G401.6 (cell line): ENCODE data around the gene ZNG1A.
"Not testable (repeated sequence)": the region's sequence is repeated elsewhere in the genome, so short reads cannot be mapped to it uniquely, and the experiment has no call there.

Experiments
- FAIRE-seq: peaks from 2 replicates; lab custom pipeline; 2012; peaks lifted over from hg19 to GRCh38; lab: Jason Lieb, UNC

ZNG1A gene

DNA sequence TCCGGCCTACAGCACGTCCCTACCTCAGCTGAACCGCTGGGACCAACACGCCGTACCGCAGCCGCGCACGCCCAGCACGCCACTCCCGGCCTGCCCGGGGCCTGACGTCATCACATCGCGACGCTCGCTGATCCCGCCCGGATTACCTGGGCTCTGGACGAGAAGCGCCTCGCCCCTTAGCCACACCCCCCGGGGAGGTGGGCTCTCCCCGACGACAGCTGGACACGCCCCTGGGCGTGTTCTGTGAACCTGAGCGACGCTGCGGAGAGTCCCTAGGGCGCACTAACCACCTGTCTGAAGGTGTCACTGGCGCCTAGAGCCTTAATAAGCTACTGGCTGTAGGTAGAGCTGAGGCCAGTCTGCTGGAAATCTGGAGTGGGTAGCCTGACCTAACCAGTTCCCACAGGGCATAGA, at the start of gene ZNG1A:
Gene ZNG1A, minus strand, starts transcription at position 87 of the 414 bp plus-strand sequence. CDS start 87 bp downstream, outside the sequence.
- not testable (repeated sequence) for FAIRE-seq

DNA sequence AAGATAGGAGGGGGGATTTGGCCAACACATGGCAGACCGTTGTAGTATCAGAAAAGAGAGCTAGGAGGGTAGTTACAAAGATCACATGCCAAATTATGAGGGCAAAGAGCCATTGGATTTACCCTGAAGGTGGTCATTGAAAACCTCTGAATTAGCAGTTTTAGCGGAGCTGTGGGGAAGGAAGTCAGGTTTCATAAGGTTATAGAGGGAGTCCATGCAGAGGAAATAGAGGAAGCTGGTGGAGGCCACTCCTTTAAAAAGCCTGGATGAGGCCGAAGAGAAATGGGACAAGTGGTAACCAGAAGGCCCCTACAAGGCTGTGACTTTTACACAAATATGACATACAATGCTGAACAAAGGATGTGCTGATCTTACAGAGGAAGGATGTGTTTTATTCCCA, 49.0 kb upstream of the ZNG1A start:
- no peak for FAIRE-seq

DNA sequence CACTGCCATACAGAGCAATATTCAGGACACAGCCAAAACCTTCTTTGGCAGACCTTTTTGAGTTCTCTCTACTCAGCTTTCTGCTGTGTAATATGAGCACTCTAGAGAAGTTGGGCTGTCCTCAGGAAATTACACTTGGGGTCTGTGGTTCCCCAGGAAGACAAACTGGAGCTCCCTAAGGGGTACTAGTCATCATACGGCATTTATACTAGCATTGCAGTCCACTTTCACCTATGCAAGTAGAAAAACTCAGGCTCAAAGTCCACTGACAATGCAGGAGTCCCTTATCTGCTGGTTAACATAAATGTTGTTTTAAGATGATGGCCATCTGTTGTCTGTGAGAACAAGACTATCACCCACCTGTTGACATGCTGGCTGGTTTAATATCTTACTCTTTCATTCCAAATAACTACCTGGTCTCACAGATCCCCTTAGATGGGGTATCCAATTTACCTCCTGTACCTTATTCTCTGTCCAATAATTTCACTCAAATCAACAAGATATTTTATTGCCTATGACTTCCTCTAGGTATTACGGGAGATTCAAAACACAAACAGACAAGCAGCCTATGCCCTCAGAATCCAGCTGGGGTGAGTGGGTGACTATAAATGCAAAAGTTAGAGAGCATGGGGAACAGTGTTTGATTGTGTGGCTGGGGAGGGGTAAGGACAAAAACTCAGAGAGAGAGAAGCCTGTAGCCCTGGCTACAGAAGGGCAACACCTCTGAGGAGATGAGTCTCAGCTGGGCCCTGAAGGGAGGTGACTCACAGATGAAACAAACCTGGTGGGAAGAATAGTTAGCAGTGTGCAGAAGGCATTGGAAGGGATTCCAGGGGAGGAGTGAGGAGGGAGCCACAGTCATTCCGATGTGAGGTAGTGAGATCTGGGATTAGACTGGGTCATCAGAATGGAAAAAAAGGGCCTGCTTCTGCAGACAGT, 46.0 kb upstream of the ZNG1A start:
- no peak for FAIRE-seq

DNA sequence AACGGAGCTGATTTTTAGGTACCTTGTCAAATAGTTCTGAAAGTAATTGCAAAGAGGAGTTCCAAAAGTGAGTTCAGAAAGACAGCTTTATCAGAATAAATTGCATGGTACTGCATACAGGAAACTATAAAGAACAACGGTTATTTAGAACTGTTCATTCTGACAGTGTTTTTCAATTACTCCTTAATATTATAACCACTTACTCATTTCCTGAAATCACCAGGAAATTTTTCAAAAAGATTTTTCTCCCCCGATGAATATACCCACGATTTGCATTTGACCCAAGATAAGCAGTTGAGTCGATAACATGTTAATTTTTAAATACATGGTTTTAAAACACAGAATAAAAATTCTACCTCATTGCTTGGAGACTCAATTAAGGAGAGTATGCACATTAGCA, 45.2 kb upstream of the ZNG1A start:
- no peak for FAIRE-seq

DNA sequence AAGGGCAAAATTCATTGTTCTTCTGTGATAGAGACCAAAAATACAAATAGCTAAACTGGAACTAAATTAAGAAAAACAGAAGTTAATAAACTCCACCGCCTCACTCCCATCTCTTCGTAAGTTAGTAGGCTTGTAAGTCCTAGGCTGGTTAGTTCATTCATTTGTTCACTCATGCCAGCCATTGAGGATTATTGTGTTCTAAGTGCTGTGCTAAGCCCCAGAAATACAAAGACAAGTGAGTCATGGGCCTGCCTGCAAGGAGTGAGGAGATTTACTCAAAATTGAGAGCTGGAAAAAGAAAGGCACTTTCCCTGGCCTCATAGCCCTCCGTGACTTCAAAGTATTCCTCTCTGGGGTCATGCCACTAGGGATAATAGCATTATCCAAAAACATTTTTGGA, 44.3 kb upstream of the ZNG1A start:
- FAIRE-seq = no peak

DNA sequence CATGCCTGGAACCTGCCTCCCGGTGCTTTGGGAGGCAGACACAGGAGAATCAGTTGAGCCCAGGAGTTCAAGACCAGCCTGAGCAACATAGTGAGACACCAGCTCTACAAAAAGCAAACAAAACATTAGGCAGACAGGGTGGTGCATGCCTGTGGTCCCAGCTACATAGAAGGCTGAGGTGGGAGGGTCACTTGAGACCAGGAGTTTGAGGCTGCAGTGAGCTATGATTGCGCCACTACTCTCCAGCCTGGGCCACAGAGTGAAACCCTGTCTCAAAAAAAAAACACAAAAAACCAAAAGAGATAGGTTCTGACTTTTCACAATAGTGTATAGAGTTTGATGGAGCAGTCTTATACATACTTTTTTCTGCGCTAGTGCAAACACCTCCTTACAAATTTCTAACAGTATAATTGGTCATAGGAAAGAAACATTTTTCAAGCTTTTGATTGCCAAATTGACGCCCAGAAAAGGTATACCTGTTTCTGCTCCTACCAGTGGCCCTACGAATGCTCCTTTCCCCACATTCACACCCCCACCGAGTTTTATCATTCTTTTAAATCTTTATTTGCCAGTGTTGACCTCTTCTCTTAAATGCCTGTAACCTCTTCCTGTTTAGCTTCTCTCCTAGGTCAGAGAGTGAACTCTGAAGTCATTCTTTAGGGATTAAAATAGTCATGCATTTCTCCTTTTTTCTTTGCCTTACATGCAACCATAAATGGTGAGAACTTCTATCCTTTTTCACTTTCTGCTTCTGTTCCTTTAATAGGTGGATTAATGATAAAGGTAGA, 43.3 kb upstream of the ZNG1A start:
- FAIRE-seq = no peak

DNA sequence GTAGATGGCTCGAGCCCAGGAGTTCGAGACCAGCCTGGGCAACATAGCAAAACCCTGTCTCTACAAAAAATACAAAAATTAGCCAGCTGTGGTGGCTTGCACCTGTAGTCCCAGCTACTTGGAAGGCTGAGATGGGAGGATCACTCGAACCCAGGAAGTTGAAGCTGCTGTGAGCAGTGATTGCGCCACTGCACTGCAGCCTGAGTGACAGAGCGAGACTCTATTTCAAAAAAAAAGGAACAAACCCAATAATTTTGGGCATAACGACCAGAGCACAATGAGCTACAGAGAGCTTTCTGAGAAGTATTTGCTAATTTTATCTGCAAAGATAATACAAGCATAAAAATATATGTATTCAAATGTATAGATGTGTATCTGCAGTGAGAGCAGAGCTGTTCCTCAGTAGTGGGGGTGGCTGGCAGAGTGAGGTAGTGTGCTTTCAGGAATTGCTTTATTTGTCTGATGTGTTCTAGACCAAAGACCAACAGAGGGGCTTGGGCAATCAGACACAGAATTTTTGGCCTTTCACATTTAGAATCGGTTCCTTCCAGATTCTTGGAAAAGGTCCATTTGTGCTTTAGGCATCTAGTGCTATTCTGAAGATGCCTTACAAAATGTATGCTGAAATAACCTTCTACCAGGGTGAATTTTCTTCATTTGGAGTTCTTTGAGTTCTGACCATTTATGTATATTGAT, 41.0 kb upstream of the ZNG1A start:
- FAIRE-seq = no peak

DNA sequence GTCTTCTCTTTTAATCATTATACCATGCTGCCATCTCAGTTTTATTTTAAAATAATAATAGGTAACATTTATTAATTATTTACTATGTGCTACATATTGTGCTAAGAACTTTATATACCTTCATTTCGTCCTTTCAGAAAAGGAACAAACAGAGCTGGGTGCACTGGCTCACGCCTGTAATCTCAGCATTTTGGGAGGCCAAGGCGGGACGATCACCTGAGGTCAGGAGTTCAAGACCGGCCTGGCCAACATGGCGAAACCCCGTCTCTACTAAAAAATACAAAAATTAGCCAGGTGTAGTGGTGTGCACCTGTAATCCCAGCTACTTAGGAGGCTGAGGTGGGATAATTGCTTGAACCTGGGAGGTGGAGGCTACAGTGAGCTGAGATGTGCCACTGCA, 40.2 kb upstream of the ZNG1A start:
- FAIRE-seq = not testable (repeated sequence)

DNA sequence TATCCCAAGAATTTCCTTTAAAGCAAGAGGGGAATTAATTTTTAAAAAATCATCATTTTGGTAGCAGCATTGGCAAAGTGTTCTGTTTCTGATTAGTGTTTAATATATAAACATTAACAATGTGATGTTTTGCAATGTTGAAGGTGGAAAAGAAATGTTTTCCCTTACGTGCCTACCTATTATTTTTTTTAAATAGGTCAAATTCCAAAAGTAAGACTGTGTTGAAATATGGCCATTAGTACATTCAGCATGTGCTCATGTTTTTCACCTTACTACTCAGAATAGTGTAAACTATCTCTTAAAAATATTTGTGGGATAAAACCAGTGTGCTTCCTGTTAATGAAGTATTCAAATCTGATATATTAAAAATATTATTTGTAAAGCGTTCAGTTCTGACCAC, 39.1 kb upstream of the ZNG1A start:
- FAIRE-seq = no peak

DNA sequence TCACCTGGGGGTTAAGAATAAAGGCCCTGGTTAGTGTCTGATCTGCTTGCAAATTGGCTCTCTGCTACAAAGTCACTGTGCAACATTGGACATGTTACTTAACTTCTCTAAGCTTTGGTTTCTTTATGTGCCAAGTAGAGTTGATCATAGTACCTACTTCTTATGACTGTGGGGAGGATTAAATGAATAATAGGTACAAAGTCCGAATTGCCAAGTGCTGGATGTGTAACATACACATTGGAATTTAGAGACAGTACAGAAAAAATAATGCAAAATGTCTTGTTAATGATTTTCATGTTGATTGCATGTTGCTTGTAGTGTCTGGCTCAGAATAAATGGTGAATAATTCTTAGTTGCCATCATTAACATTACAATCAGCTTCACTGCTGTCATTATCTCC, 38.0 kb upstream of the ZNG1A start:
- FAIRE-seq = no peak

DNA sequence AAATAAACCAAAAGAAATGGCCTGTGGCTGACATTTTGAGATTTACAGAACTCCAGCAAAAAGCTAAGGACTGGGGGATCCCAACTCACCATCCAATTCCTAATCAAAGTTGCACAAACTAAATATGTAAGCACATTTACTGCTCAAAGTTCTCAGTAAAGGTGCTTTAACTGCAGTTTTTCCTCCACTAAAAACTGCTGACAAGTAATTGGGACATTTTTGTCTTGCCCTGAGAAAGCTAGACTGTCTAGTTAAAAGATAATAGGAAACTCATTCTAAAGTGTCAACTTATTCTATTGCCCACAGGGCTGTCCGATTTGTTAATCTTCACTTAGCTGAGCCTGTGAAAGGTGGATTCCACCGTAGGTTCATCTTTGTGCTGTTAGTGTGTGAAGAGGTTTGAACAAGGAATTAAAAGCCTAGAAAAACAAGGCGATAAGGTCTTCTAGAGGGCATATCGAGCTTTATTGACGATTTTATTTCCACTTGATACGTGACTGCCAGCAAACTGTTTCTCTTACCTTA, 36.8 kb upstream of the ZNG1A start:
- FAIRE-seq = no peak

DNA sequence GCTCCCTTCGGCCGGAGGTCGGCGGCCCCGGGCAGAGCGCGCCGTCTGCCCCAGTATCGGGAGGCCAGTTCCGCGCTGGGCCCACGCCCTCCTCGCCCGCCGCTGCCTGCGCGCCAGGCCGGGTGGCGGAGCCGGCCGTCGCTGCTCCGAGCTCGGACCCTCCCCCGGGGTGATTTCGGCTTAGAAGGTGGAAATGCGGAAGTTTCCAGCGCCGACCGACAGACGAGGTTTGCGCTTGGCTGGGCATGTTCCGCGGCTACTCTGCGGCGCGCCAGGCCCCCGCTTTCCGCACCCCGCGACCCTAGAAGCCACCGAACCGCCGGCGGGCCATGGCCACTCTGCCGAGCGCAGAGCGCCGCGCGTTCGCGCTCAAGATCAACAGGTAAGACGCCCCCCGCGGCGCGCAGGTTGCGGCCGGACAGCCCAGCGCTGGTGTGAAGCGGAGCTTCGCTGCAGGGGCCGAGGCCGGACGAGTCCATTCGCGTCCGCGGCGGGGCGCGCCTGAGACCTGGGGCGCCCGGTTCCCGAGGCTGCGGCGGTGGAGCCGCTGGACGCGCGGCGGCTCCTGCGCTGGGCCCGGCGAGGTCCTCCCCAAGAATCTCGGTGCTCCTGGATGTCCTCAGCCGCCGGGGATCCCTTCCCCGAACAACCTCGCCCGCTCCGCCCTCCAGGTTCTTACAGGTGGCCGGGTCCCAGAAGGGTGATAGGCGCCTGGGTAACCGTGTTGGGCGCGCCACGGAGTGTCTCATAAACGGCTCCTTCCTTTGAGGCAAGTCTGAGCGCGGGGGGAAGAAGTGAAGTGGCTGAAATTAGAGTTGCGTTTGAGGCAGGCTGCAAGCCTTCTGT, 36.0 kb upstream of the ZNG1A start, which contains the start of gene DOCK8:
Gene DOCK8, plus strand, starts transcription at position 218 of the 846 bp plus-strand sequence. Its CDS starts 112 bp downstream, at position 330.
- no peak for FAIRE-seq

DNA sequence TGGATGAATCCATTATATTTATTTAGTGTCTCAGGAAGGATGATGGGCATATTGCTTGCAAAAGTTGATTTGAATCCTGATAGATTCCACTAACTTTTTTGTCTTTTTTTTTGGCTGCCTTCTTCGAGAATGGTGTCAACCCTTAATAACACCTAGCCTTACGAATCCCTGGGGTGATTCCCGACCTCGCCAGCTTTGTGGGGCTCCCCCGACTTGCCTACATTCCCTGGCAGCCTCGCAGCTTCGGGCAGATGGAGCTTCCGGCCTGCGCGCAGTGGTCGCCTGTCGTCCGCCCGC, 35.4 kb upstream of the ZNG1A start:
- FAIRE-seq = no peak

DNA sequence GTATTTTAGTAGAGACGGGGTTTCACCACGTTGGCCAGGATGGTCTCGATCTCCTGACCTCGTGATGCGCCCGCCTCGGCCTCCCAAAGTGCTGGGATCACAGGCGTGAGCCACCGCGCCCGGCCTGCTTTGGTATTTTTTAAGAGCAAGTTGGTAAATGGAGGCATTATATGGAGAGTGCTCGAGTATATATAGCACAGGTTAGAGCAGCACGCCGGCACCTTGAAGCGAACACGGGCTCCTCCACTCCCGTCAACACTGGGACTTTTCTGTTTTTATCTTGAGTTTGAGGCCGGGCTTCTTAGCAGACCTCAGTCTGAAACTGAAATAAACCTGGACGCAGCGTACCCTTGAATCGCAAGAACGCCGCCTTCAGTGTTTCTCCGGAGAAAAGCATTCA, 35.0 kb upstream of the ZNG1A start:
- not testable (repeated sequence) for FAIRE-seq

DNA sequence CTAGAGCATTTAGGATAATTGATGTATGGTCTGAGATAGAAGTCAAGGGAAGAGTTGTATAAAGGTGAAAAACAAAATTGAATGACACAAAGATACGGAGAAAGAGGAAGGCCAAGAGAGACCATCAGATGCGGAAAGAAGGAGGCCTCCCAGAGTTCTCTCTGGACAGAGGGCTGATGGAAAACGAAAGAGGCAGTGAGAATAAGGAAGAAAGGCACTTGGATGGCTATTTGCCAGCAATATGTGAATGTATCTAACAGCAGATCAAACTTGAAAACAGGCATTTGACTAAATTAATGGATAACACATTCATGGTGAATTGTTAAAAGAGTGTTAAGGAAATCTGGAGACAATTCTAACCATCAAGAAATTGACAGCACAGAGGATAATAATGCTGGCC, 33.4 kb upstream of the ZNG1A start:
- no peak for FAIRE-seq

DNA sequence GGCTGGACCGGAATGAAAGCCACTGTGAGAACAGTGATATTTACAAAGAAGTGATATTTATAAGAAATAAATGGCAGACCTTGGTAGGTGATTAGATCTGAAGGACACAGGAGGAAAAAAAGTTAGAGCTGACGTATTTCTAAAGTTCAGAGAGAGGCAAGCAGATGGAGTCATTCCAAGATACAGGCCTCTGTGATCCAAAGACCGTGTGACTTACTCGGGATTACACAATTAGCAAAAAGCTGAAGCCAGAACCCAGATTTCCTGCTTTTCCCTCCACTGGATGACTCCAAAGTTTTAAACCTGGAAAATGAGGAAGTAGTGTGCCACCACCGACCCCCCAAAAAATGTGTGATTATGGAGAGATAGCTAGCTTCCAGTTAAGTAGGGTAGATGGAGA, 32.7 kb upstream of the ZNG1A start:
- FAIRE-seq = no peak

DNA sequence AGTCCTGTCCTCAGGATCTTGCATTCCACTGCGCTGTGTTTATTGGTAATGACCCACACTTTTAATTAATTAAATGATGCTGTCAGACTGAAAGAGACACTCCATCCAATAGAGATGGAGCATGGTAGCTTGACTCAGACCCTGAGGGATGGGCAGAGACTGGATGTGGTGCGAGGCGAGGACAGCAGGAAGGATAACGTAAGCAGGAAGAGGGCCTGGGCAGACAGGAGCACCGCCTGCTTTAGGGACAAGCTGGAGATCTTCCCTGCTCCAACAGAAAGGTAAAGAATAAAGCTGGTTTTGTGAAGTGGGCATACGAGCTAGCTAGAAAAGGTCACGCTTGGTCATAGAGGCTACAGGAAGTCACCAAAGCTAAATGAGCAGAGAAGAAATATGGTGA, 32.2 kb upstream of the ZNG1A start:
- FAIRE-seq = no peak

DNA sequence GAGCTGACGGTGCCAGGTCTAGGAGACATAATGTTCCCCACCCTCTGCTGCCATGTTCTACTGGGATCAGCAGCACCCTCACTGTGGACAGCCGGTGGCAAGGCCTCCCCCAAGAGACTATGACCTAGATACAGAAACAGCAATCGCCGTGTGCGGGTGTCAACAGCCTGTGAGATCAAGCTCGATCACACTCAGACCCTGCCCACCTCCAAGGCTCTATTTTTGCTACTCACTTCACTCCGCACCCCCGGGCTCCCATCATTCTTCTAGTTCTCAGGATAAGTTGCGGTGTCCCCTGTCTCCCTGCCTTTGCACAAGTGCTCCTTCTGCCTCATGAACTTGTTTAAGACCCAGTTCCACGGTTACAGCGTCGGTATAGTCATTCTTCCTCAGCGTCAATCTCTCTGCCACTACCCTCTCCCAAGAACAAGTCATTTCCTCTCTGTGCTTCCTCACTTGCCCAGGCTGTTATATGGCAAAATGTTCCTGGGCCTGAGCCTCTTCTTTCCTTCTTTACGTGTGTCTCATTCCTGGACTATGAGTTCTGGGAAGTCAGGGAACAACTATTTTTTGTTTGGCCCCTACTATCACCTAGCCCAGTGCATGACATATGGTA, 30.4 kb upstream of the ZNG1A start:
- no peak for FAIRE-seq

DNA sequence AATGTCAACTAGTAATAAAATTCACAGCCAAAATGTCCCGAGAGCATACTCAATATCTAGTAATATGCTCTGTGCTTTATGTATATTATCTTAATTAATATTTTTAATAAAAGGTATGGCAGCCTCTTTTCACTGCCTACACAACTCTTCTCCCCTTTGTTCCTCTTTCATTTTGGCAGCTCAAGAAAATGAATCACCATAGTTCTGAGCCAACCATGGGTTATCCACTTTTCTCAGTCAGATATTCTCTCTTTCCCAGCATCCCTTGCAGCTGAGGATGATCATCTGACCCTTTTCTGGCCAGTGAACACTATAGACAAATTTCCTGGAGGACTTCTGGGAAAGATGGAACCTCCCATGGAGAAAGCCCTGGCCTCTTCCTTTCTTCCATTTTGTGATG, 27.6 kb upstream of the ZNG1A start:
- no peak for FAIRE-seq

DNA sequence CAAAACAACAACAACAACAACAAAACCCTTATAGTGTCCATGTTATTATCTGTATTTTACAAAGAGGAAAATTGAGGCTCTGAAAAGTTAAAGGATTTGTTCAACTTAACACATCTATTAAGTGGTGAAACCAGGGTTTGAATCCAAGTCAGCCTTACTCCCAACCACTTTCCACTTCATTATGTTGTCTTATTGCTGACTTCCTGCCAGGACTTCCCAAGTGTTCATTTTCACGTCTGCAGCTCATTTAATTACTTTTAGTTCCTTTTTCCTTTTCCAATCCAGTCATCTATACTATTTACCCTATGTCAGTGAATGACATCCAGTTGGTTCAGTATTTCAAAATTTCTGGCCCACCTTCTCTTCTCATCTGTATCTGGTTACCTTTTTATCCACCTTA, 20.7 kb upstream of the ZNG1A start:
- FAIRE-seq = not testable (repeated sequence)

DNA sequence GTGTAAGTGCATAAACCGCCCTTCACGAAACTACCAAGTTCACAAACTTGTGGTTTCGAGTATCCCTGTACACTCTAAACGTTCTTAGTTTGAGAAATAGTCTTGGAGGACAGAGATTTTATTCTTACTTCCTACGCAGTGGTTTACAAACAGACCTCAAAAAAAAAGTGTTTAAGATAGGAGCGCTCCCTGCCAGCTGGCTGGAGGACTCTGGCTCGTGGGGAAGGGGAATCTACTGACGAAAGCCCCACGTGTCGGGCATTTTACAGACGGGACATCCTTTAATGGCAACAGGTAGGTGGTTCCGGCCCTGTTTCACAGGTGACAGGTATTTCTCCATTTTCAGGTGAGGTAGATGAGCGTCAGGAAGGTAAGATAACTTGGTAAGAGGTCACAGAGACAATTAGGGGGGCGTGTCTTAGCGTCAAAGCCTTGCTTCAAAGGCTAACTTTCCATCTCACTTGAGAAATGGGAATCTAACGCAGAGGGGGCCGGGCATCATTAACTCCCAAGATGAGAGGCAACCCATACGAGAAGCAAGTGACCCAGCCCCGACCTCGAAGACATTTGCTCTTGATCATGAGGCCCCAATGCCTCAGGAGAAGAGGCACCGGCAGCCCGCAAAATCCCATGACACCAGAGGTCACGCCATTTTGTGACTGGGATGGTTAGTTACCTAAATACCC, 573 bp downstream of the ZNG1A start:
- not testable (repeated sequence) for FAIRE-seq
